GM18505 (cell line): ENCODE measurements around the gene ZNF774.

Experiments
- ATAC-seq: cut with Tn5 transposase; IDR thresholded peaks from one replicate; pipeline ENCODE4 v1.9.1; 2021; ENCODE audit not compliant: unreplicated experiment
- POLR2A ChIP-seq: IDR thresholded peaks from 4 replicates; pipeline ENCODE4 v1.6.1; 2011; ENCODE audit warnings: borderline replicate concordance; ENCODE audit not compliant: insufficient read depth, insufficient read length; ENCODE audit errors: extremely low read depth

ZNF774 gene

GRCh38 chr15:90411176-90411575, 59.1 kb downstream of the ZNF774 start:
- ATAC-seq: no peak
- TF ChIP-seq POLR2A: no peak
